HUES48 (cell line): ENCODE results near the gene SDK2.

Experiments
- H3K27ac ChIP-seq: one replicate; pipeline ENCODE4 v1.7.0; 2013; ENCODE audit warnings: low read depth, low read length, inconsistent platforms
- H3K27me3 ChIP-seq: 2 replicates; pipeline ENCODE4 v1.6.1; 2013; ENCODE audit warnings: mild to moderate bottlenecking, low read length; ENCODE audit not compliant: control insufficient read depth, insufficient read depth
- H3K36me3 ChIP-seq: 2 replicates; pipeline ENCODE4 v1.6.1; 2013; ENCODE audit warnings: low read length; ENCODE audit not compliant: control insufficient read depth, insufficient read depth
- H3K4me1 ChIP-seq: 2 replicates; pipeline ENCODE4 v1.6.1; 2013; ENCODE audit warnings: mild to moderate bottlenecking, low read length; ENCODE audit not compliant: control insufficient read depth, insufficient read depth
- H3K4me3 ChIP-seq: 2 replicates; pipeline ENCODE4 v1.5.1; 2013; ENCODE audit warnings: mild to moderate bottlenecking, low read depth, low read length
- H3K9ac ChIP-seq: 2 replicates; pipeline ENCODE4 v1.6.1; 2013; ENCODE audit warnings: mild to moderate bottlenecking, low read depth, low read length, moderate library complexity
- H3K9me3 ChIP-seq: 2 replicates; pipeline ENCODE4 v1.6.1; 2013; ENCODE audit warnings: low read length; ENCODE audit not compliant: control insufficient read depth, insufficient read depth

Gene SDK2

GRCh38 chr17:73491648-73492047 is 152.6 kb downstream of the SDK2 start:
- Histone ChIP-seq H3K4me3 (no peak overlapping the region), H3K36me3 (no peaks in the 10 kb centered on the region), H3K27ac (no peak overlapping the region), H3K27me3 (no peaks in the 10 kb centered on the region), H3K9me3 (no peaks in the 10 kb centered on the region), H3K9ac (no peak overlapping the region), H3K4me1 (peaks cover 23% of the 10 kb centered on the region)

- no peak overlapping the region for H3K9ac ChIP-seq
- no peak overlapping the region for H3K27ac ChIP-seq
- H3K36me3 ChIP-seq, result no peaks in the 10 kb centered on the region
- no peaks in the 10 kb centered on the region for H3K27me3 ChIP-seq
- H3K9me3 ChIP-seq, result 0 out of 2 replicates have a peak, but pooled peaks cover 2% of the 10 kb centered on the region
- H3K4me3 ChIP-seq, result no peak overlapping the region
- peaks cover 23% of the 10 kb centered on the region for H3K4me1 ChIP-seq
These were observed 153.4 kb downstream of the SDK2 start for GRCh38 chr17:73490851-73491250.

GRCh38 chr17:73489991-73490390 is 154.3 kb downstream of the SDK2 start:
- no peaks in the 10 kb centered on the region for H3K27me3 ChIP-seq
- H3K36me3 ChIP-seq, result no peaks in the 10 kb centered on the region
- H3K9ac ChIP-seq, result no peak overlapping the region
- H3K4me3 ChIP-seq, result no peak overlapping the region
- H3K4me1 ChIP-seq, result peaks cover 23% of the 10 kb centered on the region
- H3K27ac ChIP-seq, result no peak overlapping the region
- H3K9me3 ChIP-seq, result 0 out of 2 replicates have a peak, but pooled peaks cover 8% of the 10 kb centered on the region

GRCh38 chr17:73489333-73489732 is 154.9 kb downstream of the SDK2 start:
- peaks cover 23% of the 10 kb centered on the region for H3K4me1 ChIP-seq
- no peak overlapping the region for H3K4me3 ChIP-seq
- H3K9me3 ChIP-seq, result 0 out of 2 replicates have a peak, but pooled peaks cover 8% of the 10 kb centered on the region
- no peak overlapping the region for H3K9ac ChIP-seq
- H3K36me3 ChIP-seq, result no peaks in the 10 kb centered on the region
- no peaks in the 10 kb centered on the region for H3K27me3 ChIP-seq
- H3K27ac ChIP-seq, result no peak overlapping the region

- H3K27me3 ChIP-seq, result no peaks in the 10 kb centered on the region
- H3K4me1 ChIP-seq, result no peaks in the 10 kb centered on the region; the same call in 1 of the 2 replicates
- 0 out of 2 replicates have a peak, but pooled peaks cover 8% of the 10 kb centered on the region for H3K9me3 ChIP-seq
- H3K4me3 ChIP-seq, result no peak overlapping the region
- no peak overlapping the region for H3K9ac ChIP-seq
- H3K36me3 ChIP-seq, result no peaks in the 10 kb centered on the region
- H3K27ac ChIP-seq, result no peak overlapping the region
These were observed 159.1 kb downstream of the SDK2 start for GRCh38 chr17:73485130-73485529.

- Histone ChIP-seq H3K36me3 (no peaks in the 10 kb centered on the region), H3K9ac (no peak overlapping the region), H3K4me3 (no peak overlapping the region), H3K27me3 (no peaks in the 10 kb centered on the region), H3K27ac (no peak overlapping the region), H3K4me1 (no peaks in the 10 kb centered on the region; the same call in 1 of the 2 replicates), H3K9me3 (0 out of 2 replicates have a peak, but pooled peaks cover 8% of the 10 kb centered on the region)
These were observed 161.4 kb downstream of the SDK2 start for GRCh38 chr17:73482894-73483293.

GRCh38 chr17:73482251-73482716 is 162.0 kb downstream of the SDK2 start:
- H3K9ac ChIP-seq, result no peak overlapping the region
- H3K9me3 ChIP-seq, result 0 out of 2 replicates have a peak, but pooled peaks cover 8% of the 10 kb centered on the region
- H3K27me3 ChIP-seq, result no peaks in the 10 kb centered on the region
- H3K36me3 ChIP-seq, result no peaks in the 10 kb centered on the region
- H3K4me3 ChIP-seq, result no peak overlapping the region
- H3K27ac ChIP-seq, result no peak overlapping the region
- H3K4me1 ChIP-seq, result no peaks in the 10 kb centered on the region; the same call in 1 of the 2 replicates

- no peak overlapping the region for H3K27ac ChIP-seq
- H3K9ac ChIP-seq, result no peak overlapping the region
- H3K36me3 ChIP-seq, result no peaks in the 10 kb centered on the region
- H3K9me3 ChIP-seq, result 0 out of 2 replicates have a peak, but pooled peaks cover 8% of the 10 kb centered on the region
- no peak overlapping the region for H3K4me3 ChIP-seq
- no peaks in the 10 kb centered on the region for H3K27me3 ChIP-seq
- H3K4me1 ChIP-seq, result no peaks in the 10 kb centered on the region; the same call in 1 of the 2 replicates
These were observed 162.6 kb downstream of the SDK2 start for GRCh38 chr17:73481676-73482075.

GRCh38 chr17:73480740-73481139 is 163.5 kb downstream of the SDK2 start:
- Histone ChIP-seq H3K4me1 (no peaks in the 10 kb centered on the region; the same call in 1 of the 2 replicates), H3K9me3 (0 out of 2 replicates have a peak, but pooled peaks cover 5% of the 10 kb centered on the region), H3K9ac (no peak overlapping the region), H3K27ac (no peak overlapping the region), H3K27me3 (no peaks in the 10 kb centered on the region), H3K4me3 (no peak overlapping the region), H3K36me3 (no peaks in the 10 kb centered on the region)

- Histone ChIP-seq H3K27me3 (no peaks in the 10 kb centered on the region), H3K4me1 (no peaks in the 10 kb centered on the region; the same call in 1 of the 2 replicates), H3K4me3 (no peak overlapping the region), H3K27ac (no peak overlapping the region), H3K36me3 (no peaks in the 10 kb centered on the region), H3K9me3 (no peaks in the 10 kb centered on the region), H3K9ac (no peak overlapping the region)
These were observed 165.3 kb downstream of the SDK2 start for GRCh38 chr17:73478768-73479424.

- Histone ChIP-seq H3K9me3 (no peaks in the 10 kb centered on the region), H3K36me3 (no peaks in the 10 kb centered on the region), H3K4me3 (no peak overlapping the region), H3K27me3 (no peaks in the 10 kb centered on the region), H3K4me1 (no peaks in the 10 kb centered on the region; the same call in 1 of the 2 replicates), H3K27ac (no peak overlapping the region), H3K9ac (no peak overlapping the region)
These were observed 165.9 kb downstream of the SDK2 start for GRCh38 chr17:73478334-73478733.
